ENCODE results near the gene ABCF1. TPM values are rescaled to one million over a fixed set of nuclear protein-coding genes. Genes with fewer than 3 reads are reported as not detected.
A peak's percentile ranks its signal among the peaks of the same experiment; 100 is the strongest.

ABCF1 gene
- total RNA-seq, 1 donor, result 43.2 TPM

DNA sequence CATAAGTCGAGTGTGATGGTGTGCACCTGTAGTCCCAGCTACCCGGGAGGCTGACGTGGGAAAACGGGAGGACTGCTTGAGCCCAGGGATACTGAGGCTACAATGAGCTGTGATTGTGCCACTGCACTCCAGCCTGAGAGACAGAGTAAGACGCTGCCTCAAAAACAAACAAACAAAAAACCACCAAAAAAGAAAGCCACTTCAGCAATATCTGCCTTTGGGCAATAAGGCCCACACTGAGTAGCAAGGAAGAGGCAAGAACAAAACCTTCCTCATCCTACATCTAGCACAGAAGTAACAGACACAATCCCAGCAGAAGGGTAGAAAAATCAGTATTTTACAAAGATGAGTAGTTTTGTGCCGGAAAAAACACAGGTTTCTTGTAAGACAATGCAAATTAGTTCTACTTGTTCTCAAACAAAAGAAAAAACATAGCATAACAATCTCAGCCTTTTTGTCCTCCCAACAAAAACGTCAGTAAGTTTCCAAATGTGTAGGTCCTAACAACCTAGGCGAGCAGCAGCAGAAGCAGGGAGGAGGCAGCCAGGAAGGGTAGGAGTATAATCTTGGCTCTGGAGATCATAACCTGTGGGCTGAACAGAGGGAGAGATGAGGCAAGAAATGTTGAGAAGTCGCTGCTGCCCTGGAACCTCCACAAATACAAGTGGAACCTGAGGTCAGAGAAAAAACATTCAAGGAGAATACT lies 40.1 kb downstream of the ABCF1 start:
- no peak overlapping the region for H3K4me3 ChIP-seq (ENCODE audit: low read depth, low read length)
- no peak for DNase-seq (ENCODE audit: low read depth)
- TF ChIP-seq, protein P1, sequence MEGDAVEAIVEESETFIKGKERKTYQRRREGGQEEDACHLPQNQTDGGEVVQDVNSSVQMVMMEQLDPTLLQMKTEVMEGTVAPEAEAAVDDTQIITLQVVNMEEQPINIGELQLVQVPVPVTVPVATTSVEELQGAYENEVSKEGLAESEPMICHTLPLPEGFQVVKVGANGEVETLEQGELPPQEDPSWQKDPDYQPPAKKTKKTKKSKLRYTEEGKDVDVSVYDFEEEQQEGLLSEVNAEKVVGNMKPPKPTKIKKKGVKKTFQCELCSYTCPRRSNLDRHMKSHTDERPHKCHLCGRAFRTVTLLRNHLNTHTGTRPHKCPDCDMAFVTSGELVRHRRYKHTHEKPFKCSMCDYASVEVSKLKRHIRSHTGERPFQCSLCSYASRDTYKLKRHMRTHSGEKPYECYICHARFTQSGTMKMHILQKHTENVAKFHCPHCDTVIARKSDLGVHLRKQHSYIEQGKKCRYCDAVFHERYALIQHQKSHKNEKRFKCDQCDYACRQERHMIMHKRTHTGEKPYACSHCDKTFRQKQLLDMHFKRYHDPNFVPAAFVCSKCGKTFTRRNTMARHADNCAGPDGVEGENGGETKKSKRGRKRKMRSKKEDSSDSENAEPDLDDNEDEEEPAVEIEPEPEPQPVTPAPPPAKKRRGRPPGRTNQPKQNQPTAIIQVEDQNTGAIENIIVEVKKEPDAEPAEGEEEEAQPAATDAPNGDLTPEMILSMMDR (IDR thresholded peaks at IDR 0.05; ENCODE audit: insufficient read depth, low read length), result no peak

DNA sequence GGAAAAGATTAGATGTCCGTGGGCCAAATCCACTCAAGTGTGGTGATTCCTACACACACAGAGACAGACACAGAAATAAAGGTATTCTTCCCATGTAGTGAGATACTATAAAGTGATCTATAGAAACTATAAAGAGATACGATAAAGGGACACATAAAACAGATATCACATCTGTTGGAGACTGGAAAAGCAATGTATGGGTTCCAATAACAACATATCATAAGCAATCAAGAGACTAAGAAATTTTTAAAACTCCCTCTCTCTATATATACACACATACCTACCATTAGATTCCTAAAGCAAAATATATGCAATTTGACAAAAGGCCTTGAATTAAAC lies 40.6 kb downstream of the ABCF1 start:
- no peak for DNase-seq (ENCODE audit: low read depth)
- TF ChIP-seq, protein P1 (IDR thresholded peaks at IDR 0.05; ENCODE audit: insufficient read depth, low read length), result no peak
- no peak overlapping the region for H3K4me3 ChIP-seq (ENCODE audit: low read depth, low read length)

DNA sequence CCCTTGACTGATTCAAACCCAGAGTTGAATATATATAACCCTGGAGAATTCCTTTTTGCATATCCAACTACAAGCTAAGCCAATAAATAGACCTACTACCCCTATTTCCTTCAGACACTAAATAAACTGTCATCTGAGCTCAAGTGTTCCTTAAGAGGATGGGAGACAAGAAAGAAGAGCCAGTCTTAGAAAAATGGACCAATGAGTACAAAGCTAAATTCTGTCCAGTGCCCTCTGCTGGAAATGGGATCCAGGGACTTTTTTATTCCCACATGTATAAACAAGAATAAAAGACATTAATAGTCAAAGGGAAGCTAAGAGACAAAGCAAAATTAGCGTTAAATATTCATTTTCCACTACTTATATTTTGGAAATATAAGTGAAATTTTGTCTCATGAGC lies 41.0 kb downstream of the ABCF1 start:
- TF ChIP-seq, protein P1 (IDR thresholded peaks at IDR 0.05; ENCODE audit: insufficient read depth, low read length), result peak; percentile 51
- peak; percentile 60 for DNase-seq (ENCODE audit: low read depth)
- no peak overlapping the region for H3K4me3 ChIP-seq (ENCODE audit: low read depth, low read length)

DNA sequence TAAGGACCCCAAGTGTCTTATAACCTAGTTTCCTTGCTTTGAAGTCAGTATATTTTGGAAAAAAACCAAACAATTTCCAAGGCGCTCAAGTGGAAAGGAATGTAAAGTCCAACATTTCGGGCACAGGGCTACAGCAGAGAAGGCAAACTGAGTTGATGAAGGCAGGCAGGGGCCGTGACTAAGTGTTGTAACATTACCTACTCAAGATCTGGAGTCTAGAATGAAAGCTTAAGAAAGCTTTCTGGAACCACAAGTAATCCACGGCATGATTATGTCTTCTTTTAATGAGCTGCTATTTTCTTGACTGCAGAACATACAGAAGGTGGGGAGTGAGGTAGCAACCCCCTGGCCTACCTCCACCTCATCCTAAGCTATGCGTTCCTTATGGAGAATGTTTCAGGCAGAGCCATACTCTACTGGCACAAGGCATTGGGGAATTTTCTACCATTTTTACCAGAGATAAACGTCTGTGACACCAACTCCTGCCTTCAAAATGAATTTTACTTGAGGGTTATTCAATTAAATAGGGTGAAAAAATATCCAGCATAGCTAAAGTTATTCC lies 41.5 kb downstream of the ABCF1 start:
- peak; percentile 57 for DNase-seq (ENCODE audit: low read depth)
- no peak overlapping the region for H3K4me3 ChIP-seq (ENCODE audit: low read depth, low read length)
- TF ChIP-seq, protein P1 (IDR thresholded peaks at IDR 0.05; ENCODE audit: insufficient read depth, low read length), result no peak

DNA sequence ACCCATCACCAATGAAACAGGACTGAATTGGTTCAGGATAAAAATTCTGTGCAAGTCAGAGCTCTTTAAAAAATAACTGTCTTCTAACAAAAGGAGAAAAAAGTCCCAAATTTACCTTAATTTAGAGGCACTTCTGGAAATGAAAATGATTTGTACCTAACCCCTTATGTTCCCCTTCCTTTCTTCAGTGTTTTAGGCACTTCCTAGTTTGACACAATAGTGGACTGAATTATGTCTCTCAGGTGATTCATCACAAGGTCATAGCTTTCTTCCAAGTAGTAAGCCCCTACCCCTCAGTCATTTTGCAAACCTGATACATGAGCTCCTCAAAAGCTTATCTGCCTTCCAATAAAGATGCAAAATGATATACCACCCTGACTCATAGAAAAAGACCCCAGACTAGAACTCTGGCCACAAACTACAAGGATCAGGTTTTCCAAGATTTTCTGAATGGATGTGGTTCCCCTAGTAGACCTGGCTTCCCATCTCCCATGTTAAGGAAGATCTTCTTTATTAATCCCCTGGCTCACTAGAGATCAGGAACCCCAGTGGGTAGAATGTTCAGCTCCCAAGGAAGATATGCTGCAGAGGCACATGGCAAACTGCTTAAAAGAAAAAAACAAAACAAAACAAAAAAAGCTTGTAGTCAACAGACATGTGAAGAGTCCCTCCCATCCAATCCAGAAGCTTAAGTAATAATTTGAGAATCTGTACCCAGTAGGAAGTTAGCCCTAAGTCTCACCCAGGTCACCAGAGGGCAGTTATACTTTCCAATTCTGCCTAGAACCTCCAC lies 42.2 kb downstream of the ABCF1 start:
- no peak overlapping the region for H3K4me3 ChIP-seq (ENCODE audit: low read depth, low read length)
- peak; percentile 28 for DNase-seq (ENCODE audit: low read depth)
- TF ChIP-seq, protein P1 (IDR thresholded peaks at IDR 0.05; ENCODE audit: insufficient read depth, low read length), result no peak

DNA sequence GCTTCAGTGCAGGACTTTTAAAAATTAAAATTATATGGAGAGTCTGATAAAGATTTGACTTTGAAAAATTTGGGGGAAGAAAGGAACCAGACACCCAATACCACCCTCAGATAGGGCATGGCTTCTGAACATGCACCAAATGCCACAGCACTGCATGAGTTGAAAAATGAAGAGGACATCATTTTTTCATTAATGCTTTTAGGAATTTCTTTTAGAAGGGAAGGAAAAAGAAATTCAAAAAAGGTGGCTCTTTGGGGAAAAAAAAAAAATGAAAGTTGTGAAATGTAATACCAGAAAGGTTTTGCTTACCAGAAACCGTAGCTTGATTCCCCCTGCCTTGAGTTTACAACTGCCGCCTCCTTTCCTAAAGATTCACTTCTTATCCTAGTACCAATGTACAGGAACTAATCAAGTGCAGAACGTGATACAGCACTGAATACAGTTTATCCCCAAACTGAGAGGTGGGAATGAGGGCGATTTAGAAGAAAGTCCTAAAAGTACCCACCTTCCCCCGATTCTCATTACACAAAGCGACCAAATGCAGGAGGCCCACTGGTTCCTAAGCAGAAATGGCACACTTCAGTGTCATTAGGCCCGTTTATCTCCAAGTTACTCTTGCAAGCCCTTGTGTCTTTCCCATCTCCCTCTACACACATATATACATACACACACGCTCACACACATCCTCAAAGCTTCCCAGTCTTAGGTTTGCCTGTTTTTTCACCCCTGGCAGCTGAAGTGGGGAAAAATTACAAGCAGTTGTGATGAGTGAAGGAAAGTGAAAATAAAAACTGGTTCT lies 43.0 kb downstream of the ABCF1 start:
- H3K4me3 ChIP-seq (ENCODE audit: low read depth, low read length), result peak overlapping the region; percentile 62
- DNase-seq (ENCODE audit: low read depth), result no peak
- TF ChIP-seq, protein P1 (IDR thresholded peaks at IDR 0.05; ENCODE audit: insufficient read depth, low read length), result no peak
